K562 (cell line): ENCODE measurements around the gene LAMB4. TPM values are rescaled to one million over a fixed set of nuclear protein-coding genes. Genes with fewer than 3 reads are reported as not detected.
A peak's percentile ranks its signal among the peaks of the same experiment; 100 is the strongest.

Experiments
- AFF1 ChIP-seq, 2 experiments: fragments of 450-650 bp; IDR thresholded peaks; 2 replicates each; pipeline ENCODE4 v1.6.1; 2018; ENCODE audit warnings: mild to moderate bottlenecking in 2 of 2, low read depth in 1 of 2; ENCODE audit not compliant: partially characterized antibody in 2 of 2
- ATF7 ChIP-seq: fragments of 450-650 bp; IDR thresholded peaks from 2 replicates; pipeline ENCODE4 v1.7.1; 2014; ENCODE audit warnings: mild to moderate bottlenecking, moderate library complexity
- BCOR ChIP-seq: fragments of 450-650 bp; IDR thresholded peaks from 2 replicates; pipeline ENCODE4 v1.6.1; 2016
- DMBX1 ChIP-seq: fragments of 250-450 bp; sonication (Bioruptor Pico); IDR thresholded peaks from 2 replicates; pipeline ENCODE4 v1.8.0; 2022; ENCODE audit warnings: inconsistent platforms, mild to moderate bottlenecking, moderate library complexity, borderline replicate concordance
- ESRRA ChIP-seq: fragments of 450-650 bp; IDR thresholded peaks from 2 replicates; pipeline ENCODE4 v1.6.1; 2014; ENCODE audit warnings: low read depth, mild to moderate bottlenecking, moderate library complexity, borderline replicate concordance
- ILF3 ChIP-seq: fragments of 450-650 bp; IDR thresholded peaks from 2 replicates; pipeline ENCODE4 v1.6.1; 2018; ENCODE audit warnings: antibody characterized with exemption, mild to moderate bottlenecking, moderate library complexity, borderline replicate concordance
- KLF1 ChIP-seq: fragments of 450-650 bp; IDR thresholded peaks from 2 replicates; pipeline ENCODE4 v1.6.1; 2016; ENCODE audit warnings: missing genetic modification characterization, missing compliant biosample characterization
- MECOM ChIP-seq: fragments of 250-450 bp; sonication (Bioruptor Pico); IDR thresholded peaks from 2 replicates; pipeline ENCODE4 v1.8.0; 2022; ENCODE audit warnings: inconsistent platforms
- PHTF2 ChIP-seq: fragments of 250-450 bp; sonication (Bioruptor Pico); IDR thresholded peaks from 2 replicates; pipeline ENCODE4 v1.5.0; 2021; ENCODE audit warnings: mild to moderate bottlenecking
- POLR2A ChIP-seq: fragments of 450-650 bp; conservative IDR thresholded peaks from 2 replicates; pipeline ENCODE4 v1.6.1; 2016
- PPARD ChIP-seq: fragments of 250-450 bp; sonication (Bioruptor Pico); IDR thresholded peaks from 2 replicates; pipeline ENCODE4 v1.8.0; 2022; ENCODE audit warnings: inconsistent platforms, mild to moderate bottlenecking, moderate library complexity
- SP1 ChIP-seq: sonication (generic); formaldehyde crosslinking; IDR thresholded peaks from 2 replicates; pipeline ENCODE4 v1.8.1; 2022; ENCODE audit warnings: mild to moderate bottlenecking, missing genetic modification reagents
- ZBTB40 ChIP-seq, 2 experiments: fragments of 450-650 bp in 1 of 2; sonication (generic) in 1 of 2; formaldehyde crosslinking in 1 of 2; IDR thresholded peaks; 2 replicates each; pipeline versions ENCODE4 v1.7.1 to v1.9.0; 2016 to 2022; ENCODE audit warnings: inconsistent platforms in 1 of 2, mild to moderate bottlenecking in 1 of 2, missing genetic modification reagents in 1 of 2
- ZNF75A ChIP-seq: fragments of 450-650 bp; formaldehyde crosslinking; IDR thresholded peaks from 2 replicates; pipeline ENCODE4 v1.4.0; 2020; ENCODE audit warnings: mild to moderate bottlenecking
- ZNF766 ChIP-seq: fragments of 200-800 bp; sonication (Bioruptor generic); conservative IDR thresholded peaks from 2 replicates; pipeline ENCODE4 v1.6.1; 2016; ENCODE audit warnings: missing genetic modification characterization, missing compliant biosample characterization
- polyA plus RNA-seq, 8 experiments: library from polyadenylated mRNA; depleted of rRNA in 4 of 8; stranded (reverse) in 5 of 8; unstranded in 3 of 8; fragments of >200 nt; fragmentation: Nextera tagmentation in 2 of 8; fragmentation: Illumina TruSeq in 1 of 8; extraction: Ambion mirVana in 2 of 8; extraction: Trizol in 1 of 8; gene quantifications; 2 replicates each; pipeline versions ENCODE4 v1.2.1 to v1.2.3, GENCODE V29; 2011 to 2014; ENCODE audit warnings: inconsistent platforms in 1 of 8, missing spikeins in 1 of 8
- total RNA-seq, 7 experiments: library from RNA; depleted of rRNA in 6 of 7; stranded (reverse); fragments of >200 nt in 6 of 7; fragmentation: Illumina TruSeq in 2 of 7; extraction: Trizol in 2 of 7; gene quantifications; 2 replicates each; pipeline versions ENCODE4 v1.2.1 to v1.2.3, GENCODE V29; 2011 to 2021; ENCODE audit warnings: low replicate concordance in 1 of 7

LAMB4 gene
- total and polyA plus RNA-seq, 9 of the 15 experiments (the other 6 are each of a cell fraction or from before 2014, with no cell fraction given): 0.06 to 0.13 (median 0.07) TPM; not detected in 6

- TF ChIP-seq ZBTB40 (IDR thresholded peaks at IDR 0.05): no peak
- TF ChIP-seq ZBTB40 (CRISPR knock-in tag; IDR thresholded peaks at IDR 0.05): no peak
- no peak for TF ChIP-seq ZNF766
- 0 out of 2 replicates have a peak, but pooled peaks have one; percentile 34 for TF ChIP-seq SP1 (CRISPR knock-in tag)
- 0 out of 2 replicates have a peak, but pooled peaks have one; percentile 8 for TF ChIP-seq ESRRA
- TF ChIP-seq KLF1 (tag): no peak; the same call in 1 of the 2 replicates
- no peak for TF ChIP-seq MECOM (CRISPR knock-in tag)
- TF ChIP-seq POLR2A: peak; percentile 71
- TF ChIP-seq AFF1 (IDR thresholded peaks at IDR 0.05; ENCODE audit: low read depth in 1 of 2, partially characterized antibody in 2 of 2): no peak
- TF ChIP-seq ATF7: peak; percentile 37; the same call in 1 of the 2 replicates
- TF ChIP-seq PHTF2 (CRISPR knock-in tag): no peak
- TF ChIP-seq ILF3: no peak
- no peak for TF ChIP-seq PPARD
- TF ChIP-seq BCOR: no peak
- no peak for TF ChIP-seq DMBX1 (CRISPR knock-in tag)
- no peak for TF ChIP-seq ZNF75A (CRISPR knock-in tag)
These were observed 127.2 kb downstream of the LAMB4 start, which contains the start of gene LAMB1 (continued) for GRCh38 chr7:108002726-108003598.
